GM19193 (cell line): Measurements from ENCODE around the gene CLEC20A.

Experiments
- POLR2A ChIP-seq: IDR thresholded peaks from 4 replicates; pipeline ENCODE4 v1.6.1; 2011; ENCODE audit not compliant: insufficient read depth, insufficient read length; ENCODE audit errors: extremely low read depth

The CLEC20A gene

GRCh38 chr1:178495741-178496409 is 889 bp downstream of the CLEC20A start:
- no peak for TF ChIP-seq POLR2A

- TF ChIP-seq POLR2A = no peak
Measured at GRCh38 chr1:178495158-178495557, 1.6 kb downstream of the CLEC20A start.

- TF ChIP-seq POLR2A = no peak
Measured at GRCh38 chr1:178494569-178494971, 2.2 kb downstream of the CLEC20A start.

GRCh38 chr1:178493301-178493741 is 3.4 kb downstream of the CLEC20A start:
- TF ChIP-seq POLR2A = no peak

GRCh38 chr1:178492341-178492740 is 4.4 kb downstream of the CLEC20A start:
- TF ChIP-seq POLR2A = no peak

GRCh38 chr1:178491721-178492120 is 5.0 kb downstream of the CLEC20A start:
- TF ChIP-seq POLR2A = no peak

- no peak for TF ChIP-seq POLR2A
Measured at GRCh38 chr1:178490967-178491366, 5.8 kb downstream of the CLEC20A start.

GRCh38 chr1:178490136-178490535 is 6.6 kb downstream of the CLEC20A start:
- no peak for TF ChIP-seq POLR2A

- TF ChIP-seq POLR2A = no peak
Measured at GRCh38 chr1:178489399-178489798, 7.4 kb downstream of the CLEC20A start.

GRCh38 chr1:178488393-178488792 is 8.4 kb downstream of the CLEC20A start:
- no peak for TF ChIP-seq POLR2A

- no peak for TF ChIP-seq POLR2A
Measured at GRCh38 chr1:178487070-178487615, 9.6 kb downstream of the CLEC20A start.

- no peak for TF ChIP-seq POLR2A
Measured at GRCh38 chr1:178486100-178487069, 10.4 kb downstream of the CLEC20A start.

- no peak for TF ChIP-seq POLR2A
Measured at GRCh38 chr1:178485541-178485981, 11.2 kb downstream of the CLEC20A start.

GRCh38 chr1:178484698-178485225 is 12.0 kb downstream of the CLEC20A start:
- TF ChIP-seq POLR2A = no peak
